ENCODE results near the gene NHEJ1. TPM values are rescaled to one million over a fixed set of nuclear protein-coding genes. Genes with fewer than 3 reads are reported as not detected.

Gene NHEJ1
- total and polyA plus RNA-seq, 2 of the 13 experiments (the other 11 are each of a cell fraction or from before 2014, with no cell fraction given): 30.0 to 30.7 TPM

DNA sequence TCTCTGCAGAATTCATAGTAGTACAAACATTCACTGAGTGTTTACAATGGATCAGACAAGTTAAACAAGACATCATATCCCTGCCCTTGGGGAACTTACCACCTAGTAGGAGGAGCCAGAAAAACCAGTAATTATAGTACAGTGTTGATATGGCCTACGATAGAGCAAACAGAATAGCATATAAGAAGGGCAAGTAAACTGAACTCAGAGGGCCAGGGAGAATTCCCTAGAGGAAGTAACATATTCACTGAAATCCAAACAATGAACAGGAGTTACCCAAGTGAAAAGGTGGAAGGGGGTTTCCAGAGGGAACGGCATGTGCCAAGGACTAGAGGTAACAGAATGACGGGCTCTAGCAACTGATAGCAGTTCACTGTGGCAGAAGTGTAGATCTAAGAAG is 34.1 kb downstream of the NHEJ1 start (continued):
- TF ChIP-seq NFE2L2 (IDR thresholded peaks at IDR 0.05; ENCODE audit: low read length) (no peak), CBFB (CRISPR knock-in tag; IDR thresholded peaks at IDR 0.05) (peak; percentile 12; the same call in 1 of the 2 replicates), NR3C1 (CRISPR knock-in tag; IDR thresholded peaks at IDR 0.05) (no peak), MIER2 (CRISPR knock-in tag; IDR thresholded peaks at IDR 0.05) (no peak), ZBTB21 (CRISPR knock-in tag; IDR thresholded peaks at IDR 0.05) (no peak), ZNF629 (CRISPR knock-in tag; conservative IDR thresholded peaks at IDR 0.05) (no peak), HOXA5 (CRISPR knock-in tag; IDR thresholded peaks at IDR 0.05) (no peak), KLF9 (CRISPR knock-in tag; IDR thresholded peaks at IDR 0.05; ENCODE audit: low read depth) (no peak), AHR (CRISPR knock-in tag; IDR thresholded peaks at IDR 0.05) (no peak), REXO4 (CRISPR knock-in tag; IDR thresholded peaks at IDR 0.05; ENCODE audit: borderline replicate concordance) (no peak), ZNF891 (CRISPR knock-in tag; IDR thresholded peaks at IDR 0.05) (no peak), PITX1 (CRISPR knock-in tag; IDR thresholded peaks at IDR 0.05) (peak; percentile 84), GZF1 (CRISPR knock-in tag; IDR thresholded peaks at IDR 0.05) (no peak), NFE2 (CRISPR knock-in tag; IDR thresholded peaks at IDR 0.05) (no peak), RBAK (CRISPR knock-in tag; IDR thresholded peaks at IDR 0.05) (no peak)
- TF ChIP-seq, protein P1, sequence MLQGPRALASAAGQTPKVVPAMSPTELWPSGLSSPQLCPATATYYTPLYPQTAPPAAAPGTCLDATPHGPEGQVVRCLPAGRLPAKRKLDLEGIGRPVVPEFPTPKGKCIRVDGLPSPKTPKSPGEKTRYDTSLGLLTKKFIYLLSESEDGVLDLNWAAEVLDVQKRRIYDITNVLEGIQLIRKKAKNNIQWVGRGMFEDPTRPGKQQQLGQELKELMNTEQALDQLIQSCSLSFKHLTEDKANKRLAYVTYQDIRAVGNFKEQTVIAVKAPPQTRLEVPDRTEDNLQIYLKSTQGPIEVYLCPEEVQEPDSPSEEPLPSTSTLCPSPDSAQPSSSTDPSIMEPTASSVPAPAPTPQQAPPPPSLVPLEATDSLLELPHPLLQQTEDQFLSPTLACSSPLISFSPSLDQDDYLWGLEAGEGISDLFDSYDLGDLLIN (CRISPR knock-in tag; IDR thresholded peaks at IDR 0.05; ENCODE audit: borderline replicate concordance): no peak
- TF ChIP-seq, protein P2, sequence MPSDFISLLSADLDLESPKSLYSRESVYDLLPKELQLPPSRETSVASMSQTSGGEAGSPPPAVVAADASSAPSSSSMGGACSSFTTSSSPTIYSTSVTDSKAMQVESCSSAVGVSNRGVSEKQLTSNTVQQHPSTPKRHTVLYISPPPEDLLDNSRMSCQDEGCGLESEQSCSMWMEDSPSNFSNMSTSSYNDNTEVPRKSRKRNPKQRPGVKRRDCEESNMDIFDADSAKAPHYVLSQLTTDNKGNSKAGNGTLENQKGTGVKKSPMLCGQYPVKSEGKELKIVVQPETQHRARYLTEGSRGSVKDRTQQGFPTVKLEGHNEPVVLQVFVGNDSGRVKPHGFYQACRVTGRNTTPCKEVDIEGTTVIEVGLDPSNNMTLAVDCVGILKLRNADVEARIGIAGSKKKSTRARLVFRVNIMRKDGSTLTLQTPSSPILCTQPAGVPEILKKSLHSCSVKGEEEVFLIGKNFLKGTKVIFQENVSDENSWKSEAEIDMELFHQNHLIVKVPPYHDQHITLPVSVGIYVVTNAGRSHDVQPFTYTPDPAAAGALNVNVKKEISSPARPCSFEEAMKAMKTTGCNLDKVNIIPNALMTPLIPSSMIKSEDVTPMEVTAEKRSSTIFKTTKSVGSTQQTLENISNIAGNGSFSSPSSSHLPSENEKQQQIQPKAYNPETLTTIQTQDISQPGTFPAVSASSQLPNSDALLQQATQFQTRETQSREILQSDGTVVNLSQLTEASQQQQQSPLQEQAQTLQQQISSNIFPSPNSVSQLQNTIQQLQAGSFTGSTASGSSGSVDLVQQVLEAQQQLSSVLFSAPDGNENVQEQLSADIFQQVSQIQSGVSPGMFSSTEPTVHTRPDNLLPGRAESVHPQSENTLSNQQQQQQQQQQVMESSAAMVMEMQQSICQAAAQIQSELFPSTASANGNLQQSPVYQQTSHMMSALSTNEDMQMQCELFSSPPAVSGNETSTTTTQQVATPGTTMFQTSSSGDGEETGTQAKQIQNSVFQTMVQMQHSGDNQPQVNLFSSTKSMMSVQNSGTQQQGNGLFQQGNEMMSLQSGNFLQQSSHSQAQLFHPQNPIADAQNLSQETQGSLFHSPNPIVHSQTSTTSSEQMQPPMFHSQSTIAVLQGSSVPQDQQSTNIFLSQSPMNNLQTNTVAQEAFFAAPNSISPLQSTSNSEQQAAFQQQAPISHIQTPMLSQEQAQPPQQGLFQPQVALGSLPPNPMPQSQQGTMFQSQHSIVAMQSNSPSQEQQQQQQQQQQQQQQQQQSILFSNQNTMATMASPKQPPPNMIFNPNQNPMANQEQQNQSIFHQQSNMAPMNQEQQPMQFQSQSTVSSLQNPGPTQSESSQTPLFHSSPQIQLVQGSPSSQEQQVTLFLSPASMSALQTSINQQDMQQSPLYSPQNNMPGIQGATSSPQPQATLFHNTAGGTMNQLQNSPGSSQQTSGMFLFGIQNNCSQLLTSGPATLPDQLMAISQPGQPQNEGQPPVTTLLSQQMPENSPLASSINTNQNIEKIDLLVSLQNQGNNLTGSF (CRISPR knock-in tag; IDR thresholded peaks at IDR 0.05): no peak
- TF ChIP-seq, protein P3, sequence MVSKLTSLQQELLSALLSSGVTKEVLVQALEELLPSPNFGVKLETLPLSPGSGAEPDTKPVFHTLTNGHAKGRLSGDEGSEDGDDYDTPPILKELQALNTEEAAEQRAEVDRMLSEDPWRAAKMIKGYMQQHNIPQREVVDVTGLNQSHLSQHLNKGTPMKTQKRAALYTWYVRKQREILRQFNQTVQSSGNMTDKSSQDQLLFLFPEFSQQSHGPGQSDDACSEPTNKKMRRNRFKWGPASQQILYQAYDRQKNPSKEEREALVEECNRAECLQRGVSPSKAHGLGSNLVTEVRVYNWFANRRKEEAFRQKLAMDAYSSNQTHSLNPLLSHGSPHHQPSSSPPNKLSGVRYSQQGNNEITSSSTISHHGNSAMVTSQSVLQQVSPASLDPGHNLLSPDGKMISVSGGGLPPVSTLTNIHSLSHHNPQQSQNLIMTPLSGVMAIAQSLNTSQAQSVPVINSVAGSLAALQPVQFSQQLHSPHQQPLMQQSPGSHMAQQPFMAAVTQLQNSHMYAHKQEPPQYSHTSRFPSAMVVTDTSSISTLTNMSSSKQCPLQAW (CRISPR knock-in tag; IDR thresholded peaks at IDR 0.05): peak; percentile 65
- TF ChIP-seq, protein P4, sequence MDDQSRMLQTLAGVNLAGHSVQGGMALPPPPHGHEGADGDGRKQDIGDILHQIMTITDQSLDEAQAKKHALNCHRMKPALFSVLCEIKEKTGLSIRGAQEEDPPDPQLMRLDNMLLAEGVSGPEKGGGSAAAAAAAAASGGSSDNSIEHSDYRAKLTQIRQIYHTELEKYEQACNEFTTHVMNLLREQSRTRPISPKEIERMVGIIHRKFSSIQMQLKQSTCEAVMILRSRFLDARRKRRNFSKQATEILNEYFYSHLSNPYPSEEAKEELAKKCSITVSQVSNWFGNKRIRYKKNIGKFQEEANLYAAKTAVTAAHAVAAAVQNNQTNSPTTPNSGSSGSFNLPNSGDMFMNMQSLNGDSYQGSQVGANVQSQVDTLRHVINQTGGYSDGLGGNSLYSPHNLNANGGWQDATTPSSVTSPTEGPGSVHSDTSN (CRISPR knock-in tag; IDR thresholded peaks at IDR 0.05; ENCODE audit: borderline replicate concordance): no peak
- TF ChIP-seq, protein P5, sequence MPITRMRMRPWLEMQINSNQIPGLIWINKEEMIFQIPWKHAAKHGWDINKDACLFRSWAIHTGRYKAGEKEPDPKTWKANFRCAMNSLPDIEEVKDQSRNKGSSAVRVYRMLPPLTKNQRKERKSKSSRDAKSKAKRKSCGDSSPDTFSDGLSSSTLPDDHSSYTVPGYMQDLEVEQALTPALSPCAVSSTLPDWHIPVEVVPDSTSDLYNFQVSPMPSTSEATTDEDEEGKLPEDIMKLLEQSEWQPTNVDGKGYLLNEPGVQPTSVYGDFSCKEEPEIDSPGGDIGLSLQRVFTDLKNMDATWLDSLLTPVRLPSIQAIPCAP (CRISPR knock-in tag; IDR thresholded peaks at IDR 0.05; ENCODE audit: low read depth): no peak

Measured in HepG2 (cell line).